Neural progenitor cell (in vitro differentiated cells): ENCODE data around the gene TEDC1.
A peak's percentile ranks its signal among the peaks of the same experiment; 100 is the strongest.

Source experiments
- CTCF ChIP-seq: fragments of 200-600 bp; sonication (generic); IDR thresholded peaks from 2 replicates; pipeline ENCODE4 v1.5.1; 2017; ENCODE audit warnings: antibody characterized with exemption, mild to moderate bottlenecking
- EZH2 ChIP-seq: fragments of 200-600 bp; sonication (generic); IDR thresholded peaks from 2 replicates; pipeline ENCODE4 v1.6.1; 2017; ENCODE audit warnings: antibody characterized with exemption, mild to moderate bottlenecking, moderate library complexity
- EZH2phosphoT487 ChIP-seq: fragments of 200-600 bp; sonication (generic); IDR thresholded peaks from 2 replicates; pipeline ENCODE4 v1.6.1; 2017; ENCODE audit warnings: antibody characterized with exemption

GRCh38 chr14:105485739-105486162 is 5.3 kb upstream of the TEDC1 start:
- TF ChIP-seq CTCF (peak; percentile 73), EZH2phosphoT487 (no peak), EZH2 (no peak)
